OCI-M1 (cell line): Measurements from ENCODE around the gene TSPOAP1.
"Not testable (repeated sequence)": the region's sequence is repeated elsewhere in the genome, so short reads cannot be mapped to it uniquely, and the experiment has no call there.

ENCODE experiments used
- DNase-seq: peaks from one replicate; lab custom pipeline; 2025; lab: John Stamatoyannopoulos, UW

TSPOAP1 gene

DNA sequence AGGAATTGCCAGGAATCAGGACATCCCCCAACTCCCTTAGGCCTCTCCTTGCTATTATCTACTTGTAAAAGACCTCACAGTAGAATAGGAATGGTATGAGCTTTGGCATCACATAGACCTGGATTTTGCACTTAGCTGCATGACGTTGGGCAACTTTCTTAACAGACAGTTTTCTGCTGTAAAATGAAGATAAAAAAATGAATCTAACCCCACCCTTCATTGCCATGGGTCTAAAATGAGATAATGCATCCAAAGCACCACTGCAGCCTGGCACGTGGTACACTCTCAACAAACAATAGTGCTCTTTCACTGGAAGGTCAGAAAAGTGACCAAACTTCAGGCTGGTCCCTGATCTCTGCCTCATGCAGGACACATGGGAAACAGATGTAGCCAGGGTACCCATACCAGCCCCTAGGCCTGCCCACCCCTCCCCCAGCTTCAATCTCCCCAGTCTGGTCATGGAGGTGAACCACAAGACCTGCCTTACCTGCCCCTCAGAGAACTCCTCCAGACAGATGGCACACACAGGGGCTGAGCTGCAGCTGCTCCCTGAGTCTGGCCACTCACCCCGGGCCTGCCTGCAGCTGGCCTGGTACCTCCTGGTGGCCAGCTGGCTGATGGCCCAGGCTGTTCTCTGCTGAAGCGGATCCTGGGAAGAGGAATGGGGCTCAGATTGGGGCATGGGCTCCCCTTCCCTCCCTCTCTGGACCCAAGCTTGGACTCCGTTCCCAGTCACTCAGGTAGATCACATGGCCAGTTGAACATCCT, 31.9 kb upstream of the TSPOAP1 start:
- DNase-seq, result peak; percentile 56

DNA sequence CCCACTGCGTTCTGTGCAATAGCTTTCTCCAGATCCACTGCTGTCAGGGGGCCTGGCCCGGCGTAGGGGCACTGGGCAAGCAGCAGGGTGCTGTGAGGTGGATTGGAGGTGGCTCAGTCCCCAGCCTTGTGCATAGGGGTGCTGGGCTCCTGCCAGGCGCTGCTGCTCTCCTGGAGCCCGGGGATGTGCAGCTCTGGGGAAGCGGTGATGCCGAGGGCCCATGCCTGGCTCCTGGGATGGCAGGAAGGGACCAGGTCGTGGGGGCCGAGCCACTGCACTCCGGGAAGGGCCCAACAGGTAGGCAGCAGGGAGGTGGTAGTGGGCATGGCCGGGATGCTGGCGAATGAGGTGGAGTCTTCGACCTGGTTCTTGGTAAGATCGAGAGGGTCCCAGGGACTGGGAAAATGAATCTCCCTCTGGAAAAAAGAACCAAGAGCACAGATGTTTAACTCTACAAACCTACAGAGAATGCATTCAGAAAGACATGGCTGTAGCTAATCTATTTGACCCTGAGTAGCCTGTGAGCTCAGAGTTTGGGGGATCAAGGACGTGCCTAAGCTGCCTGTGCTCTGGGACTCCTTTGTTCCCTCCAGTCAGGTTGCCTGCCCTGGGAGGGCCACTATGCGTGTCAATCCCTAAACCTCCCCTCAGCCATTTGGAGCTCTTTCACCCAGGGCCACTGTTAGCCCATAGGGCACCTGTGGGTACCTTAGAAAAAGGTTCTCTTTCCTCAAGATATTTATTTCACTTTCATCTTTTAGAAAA, 30.0 kb upstream of the TSPOAP1 start:
- no peak for DNase-seq

DNA sequence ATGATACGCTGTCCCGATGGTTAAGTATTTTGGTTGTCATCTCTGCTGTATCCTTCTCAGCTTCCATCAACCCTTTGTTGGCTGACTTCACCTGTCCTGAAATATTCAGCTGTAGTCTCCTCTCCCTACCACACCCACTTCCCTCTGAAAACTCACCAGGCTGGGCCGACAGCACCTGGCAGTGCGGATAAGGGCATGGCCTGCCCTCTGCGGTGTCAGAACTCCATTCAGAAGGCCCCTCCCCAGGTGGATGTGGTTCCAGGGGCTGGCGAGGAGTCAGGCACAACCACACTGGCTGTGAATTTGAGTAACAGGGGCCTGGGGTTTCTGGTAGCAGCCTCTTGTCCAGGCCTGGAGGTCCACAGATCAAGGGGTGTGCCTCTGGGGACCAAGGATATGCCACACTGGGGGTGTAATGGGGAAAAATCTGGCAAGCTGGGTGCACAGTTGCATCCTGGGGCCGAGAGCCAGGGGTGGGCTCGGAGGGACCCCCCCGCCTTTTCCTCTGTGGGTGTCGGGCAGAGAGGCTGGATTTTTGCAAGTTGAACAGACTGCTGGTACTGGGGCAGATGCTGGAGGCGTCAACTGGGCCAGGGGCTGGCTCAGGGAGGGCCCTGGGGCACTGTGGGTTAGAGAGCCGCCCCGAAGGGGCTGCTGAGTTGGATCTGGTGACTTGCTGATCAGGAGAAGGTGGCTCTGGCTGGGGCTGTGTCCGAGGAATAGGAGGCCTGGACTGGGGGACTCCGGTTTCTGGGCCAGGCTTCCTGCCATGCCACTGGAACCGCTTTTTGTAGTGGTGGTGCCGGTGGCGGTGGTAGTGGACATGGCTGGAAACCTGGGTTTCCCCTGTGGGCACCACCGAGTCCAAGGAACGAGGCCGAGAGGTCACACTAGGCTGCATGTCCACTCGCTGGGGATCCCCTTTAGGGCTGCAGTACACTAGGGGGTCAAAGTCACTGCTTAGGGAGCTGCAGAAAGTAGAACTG, 29.0 kb upstream of the TSPOAP1 start:
- no peak for DNase-seq

DNA sequence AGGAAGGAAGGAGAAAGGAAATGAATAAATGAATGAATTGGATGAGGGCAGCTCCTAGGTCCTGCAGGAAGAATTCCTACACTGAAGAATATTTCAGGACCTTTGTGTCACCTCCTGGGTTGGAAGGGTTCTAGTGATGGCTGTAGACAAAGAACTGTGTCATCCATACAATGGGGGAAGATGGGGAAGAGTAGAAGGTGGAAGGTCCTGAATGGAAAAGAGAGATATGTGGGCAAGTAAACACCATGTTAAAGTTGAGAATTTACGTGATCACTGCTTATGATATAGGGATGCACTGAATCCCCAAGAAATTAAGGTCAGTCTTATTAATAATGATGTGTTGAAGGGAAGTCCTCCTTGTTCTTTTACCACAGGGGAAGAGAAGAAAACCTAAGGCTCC, 27.6 kb upstream of the TSPOAP1 start:
- no peak for DNase-seq

DNA sequence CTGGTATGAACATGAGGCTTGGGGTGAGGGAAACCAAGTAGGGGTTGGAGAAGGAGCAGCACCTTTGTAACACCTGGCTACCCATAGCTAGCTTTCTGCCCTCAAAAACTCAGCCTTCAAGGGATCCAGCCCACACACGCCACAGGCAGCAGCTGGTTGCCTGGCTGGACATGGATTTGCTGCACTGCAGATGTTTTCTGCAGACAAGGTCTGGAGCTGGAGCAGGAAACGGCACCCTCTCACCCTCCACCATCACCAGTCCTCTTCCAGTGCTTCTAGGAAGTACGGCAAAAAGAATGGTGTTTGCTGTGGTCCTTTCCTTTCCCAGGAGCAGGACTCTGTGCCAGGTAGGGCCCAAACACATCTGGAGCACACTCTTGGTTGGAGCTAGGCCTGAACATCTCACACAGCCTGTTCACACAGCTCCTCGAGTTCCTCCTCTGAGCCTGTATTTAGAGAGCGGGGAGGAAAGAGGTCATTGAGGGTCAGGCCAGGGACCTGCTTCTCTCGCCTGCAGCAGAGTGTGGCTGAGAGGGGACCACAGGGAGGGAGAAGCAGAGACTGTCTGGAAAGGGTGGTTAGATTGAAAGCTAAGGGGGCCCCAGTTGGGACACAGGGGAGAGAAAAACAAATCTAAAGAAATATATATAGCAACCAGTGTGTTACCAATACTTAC, 26.1 kb upstream of the TSPOAP1 start:
- no peak for DNase-seq

DNA sequence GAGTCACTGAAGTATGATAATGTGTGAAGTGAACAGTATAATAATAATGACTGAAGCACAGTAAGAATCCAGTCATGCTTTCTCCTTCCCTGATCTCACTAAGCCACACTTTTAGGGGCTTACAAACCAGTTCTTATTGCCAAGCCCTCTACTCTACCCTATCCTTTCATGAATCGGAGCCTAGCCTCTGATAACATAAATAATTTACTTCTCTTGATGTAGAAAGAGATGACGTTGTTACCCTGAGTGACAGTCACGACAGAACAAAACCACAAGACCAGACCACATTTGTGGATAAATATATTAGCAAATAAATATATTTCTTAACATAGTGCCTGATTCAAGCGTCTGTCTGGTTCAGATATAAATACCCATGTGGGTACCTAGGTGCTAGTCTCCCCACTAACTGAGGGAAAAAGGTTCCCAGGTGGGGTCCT, 24.8 kb upstream of the TSPOAP1 start:
- DNase-seq, result no peak

DNA sequence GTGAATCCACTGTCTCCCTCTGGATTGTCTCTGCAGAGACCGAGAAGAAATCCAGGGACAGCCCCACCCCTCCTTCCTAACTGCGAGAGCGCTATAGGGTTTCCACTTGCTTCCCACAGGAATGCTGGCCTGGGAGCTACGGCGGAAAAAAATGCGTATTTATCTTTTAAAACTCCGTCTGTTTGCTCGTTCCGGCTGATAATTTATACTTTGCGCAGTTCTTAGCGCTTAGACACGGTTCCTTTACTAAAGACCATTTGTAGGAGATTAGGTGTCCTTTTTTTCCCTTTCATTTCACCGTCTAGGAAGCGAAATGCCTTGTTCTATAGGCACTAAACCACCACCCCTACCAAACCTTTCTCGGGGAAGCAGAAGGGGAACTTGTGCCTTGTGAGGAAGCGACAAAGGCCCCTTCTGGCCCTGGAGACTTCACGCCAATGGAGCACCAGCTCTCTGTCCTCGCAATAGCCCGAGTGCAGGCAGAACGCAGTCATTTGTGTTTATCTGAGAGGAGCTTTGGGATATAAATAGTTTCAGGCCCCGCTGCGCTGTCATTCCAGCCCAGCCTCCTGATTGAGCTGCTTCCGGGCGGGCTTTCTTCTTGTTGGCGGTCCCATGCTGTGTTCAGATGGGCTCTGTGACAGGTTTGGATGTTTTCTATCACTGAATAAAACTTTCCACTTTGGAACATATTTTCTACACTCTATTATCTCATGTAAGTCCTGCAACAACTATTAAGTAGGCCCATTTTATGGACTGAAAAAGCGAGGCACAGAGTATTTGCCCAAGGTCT, 24.2 kb upstream of the TSPOAP1 start:
- peak; percentile 72 for DNase-seq

DNA sequence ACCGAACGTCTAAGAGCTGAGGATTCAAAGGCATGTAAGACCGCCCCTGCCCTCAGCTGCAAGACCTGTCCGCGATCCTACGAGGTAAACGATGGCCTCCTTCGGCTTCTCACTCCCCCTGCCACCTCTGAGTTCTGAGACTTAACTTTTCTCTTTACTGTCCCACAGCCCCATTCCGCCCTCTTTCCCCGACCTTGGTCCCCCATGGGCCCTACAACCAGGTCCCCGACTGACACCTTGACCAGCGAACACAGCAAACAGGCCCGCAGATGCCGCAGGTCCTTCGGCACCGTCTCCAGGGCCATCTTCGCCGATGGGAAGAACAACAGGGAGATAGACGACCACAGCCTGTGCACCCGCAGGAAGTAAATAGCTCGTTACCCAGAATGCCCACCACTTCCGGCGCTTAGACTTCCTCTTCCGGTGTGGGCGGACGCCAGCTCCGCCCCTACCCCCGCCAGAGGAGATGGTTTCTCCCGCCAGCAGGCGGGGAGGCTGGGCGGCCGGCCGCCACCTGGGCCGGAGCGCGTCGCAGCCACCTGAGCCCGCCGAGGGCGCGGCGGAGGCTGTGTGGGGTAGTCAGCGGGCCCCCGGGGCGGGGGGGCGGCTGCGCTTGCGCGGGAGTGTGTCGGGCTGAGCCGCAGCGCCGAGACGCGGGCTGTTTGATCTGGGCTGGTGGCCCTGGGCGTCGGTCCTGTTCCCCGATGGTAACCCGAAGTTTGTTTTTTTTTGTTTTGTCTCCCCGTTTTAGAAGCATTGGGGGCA, 23.4 kb upstream of the TSPOAP1 start, which contains the start of gene SUPT4H1:
Gene SUPT4H1, minus strand, starts transcription at position 371 of the 765 bp plus-strand sequence. Its CDS starts 66 bp downstream, at position 305.
- peak; percentile 96 for DNase-seq

DNA sequence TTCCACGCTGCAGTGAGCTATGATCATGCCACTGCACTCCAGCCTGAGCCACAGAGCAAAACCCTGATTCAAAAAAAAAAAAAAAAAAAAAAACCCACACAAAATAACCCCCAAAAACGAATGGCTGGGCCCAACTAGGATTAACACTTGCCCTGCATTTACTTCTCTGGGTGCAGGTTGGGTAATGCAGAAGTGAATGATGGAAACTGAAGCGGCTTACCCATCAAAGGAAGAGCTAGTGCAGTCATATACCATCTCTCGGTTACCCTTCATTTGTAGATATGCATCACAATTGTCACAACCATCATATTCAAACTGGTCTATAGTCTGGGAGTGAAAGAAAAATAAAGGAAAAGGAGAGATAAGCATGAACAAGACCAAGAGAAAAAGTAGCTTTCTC, 22.6 kb upstream of the TSPOAP1 start:
- no peak for DNase-seq

DNA sequence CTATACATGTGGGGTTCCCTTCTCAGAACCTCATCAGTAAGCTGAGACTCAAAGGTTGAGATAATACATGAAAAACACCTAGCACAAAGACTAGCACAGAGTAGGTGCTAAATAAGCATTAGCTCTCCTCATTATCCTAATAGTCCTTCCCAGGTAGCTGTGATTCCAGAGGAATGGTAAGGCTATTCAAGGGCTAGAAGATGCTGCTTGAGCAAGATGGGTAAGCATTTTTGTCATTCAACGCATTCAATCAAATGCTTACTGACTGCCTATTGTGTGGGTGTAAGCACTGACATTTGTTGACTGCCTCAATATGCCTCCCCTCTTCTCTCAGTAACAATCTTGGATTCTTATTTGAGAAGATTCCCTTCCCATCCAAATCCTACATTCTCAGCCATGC, 19.4 kb upstream of the TSPOAP1 start:
- no peak for DNase-seq

DNA sequence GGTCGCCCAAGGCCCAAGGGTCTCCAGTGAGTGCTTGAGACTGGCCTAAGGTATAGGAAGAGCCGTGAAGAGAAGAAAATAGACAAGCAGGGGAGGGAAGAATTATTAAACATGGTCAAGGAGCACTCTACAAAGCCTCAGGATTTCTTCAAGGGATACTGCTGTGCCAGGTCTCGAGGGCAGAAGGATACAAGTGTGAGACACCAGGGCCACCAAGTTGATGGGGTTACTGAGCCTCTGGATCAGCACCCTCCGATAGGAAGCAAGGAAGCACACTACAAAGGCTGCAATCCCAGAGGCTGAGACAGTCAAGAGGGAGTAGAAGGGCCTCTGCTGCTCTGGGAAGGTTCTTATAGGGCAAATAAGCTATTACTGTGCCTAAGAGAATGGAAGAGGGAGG, 16.9 kb upstream of the TSPOAP1 start:
- DNase-seq, result no peak

DNA sequence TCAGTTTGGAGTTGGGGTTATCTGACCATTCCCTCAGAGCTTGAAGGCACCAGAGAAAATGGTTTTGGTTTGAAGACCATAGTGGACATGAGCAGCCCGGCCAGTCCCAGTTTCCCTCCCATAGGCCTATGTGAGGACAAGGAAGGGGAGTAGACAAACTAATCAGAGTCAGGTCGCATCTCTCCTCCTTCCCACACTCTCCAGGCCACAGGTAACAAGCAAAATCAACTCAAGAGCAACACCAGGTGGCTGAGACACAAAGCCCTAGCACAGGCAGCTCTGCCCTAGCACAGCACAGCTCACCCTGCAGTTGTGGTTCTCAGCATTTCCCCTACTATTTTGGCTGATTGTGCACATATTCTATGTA, 16.2 kb upstream of the TSPOAP1 start:
- no peak for DNase-seq

DNA sequence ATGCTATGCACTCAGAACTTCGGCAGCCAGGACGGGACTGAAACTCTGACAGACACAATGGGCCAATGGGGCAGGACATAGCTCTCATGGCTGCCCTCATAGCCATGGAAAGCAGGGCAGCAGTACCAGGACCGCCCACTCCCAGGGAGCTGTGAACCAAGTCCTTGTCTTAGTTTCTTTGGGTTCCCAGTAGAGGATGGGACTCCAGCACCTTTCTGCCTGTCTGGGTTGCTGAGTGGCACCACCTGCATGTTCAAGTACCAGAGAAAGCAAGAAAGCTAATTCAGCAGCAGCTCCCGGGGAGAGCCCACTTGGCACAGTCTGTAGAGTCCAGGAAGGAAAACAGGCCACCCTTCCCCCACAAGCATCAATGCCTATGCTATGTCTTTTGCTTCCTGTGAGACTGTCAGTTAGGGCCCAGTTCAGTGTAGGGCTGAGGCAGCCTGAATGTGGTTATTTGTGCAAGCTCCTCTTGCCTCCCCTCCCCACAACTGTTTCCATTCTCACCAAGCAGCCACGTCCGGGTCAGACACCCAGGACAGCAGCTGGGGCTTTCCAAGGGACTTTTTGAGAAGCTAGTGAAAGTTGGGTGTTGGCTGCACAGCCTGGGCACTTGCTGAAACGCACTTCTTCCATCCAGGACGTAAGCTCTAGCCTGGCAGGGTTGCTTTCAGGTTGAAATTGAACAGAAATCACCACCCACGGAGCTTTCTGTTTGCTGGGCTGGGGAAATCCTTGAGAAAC, 15.6 kb upstream of the TSPOAP1 start:
- no peak for DNase-seq

DNA sequence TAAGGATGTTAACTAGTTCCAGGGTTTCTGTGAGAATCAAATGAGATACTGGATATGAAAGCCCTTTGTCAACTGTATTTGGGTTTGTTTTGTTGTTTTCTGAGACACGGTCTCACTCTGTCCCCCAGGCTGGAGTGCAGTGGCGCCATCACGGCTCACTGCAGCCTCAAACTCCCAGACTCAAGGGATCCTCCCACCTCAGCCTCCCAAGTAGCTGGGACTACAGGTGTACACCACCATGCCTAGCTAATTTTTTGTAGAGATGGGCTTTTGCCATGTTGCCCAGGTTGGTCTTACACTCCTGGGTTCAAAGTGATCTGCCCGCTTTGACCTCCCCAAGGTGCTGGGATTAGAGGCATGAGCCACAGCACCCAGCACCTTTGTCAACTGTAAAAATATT, 14.5 kb upstream of the TSPOAP1 start:
- no peak for DNase-seq

DNA sequence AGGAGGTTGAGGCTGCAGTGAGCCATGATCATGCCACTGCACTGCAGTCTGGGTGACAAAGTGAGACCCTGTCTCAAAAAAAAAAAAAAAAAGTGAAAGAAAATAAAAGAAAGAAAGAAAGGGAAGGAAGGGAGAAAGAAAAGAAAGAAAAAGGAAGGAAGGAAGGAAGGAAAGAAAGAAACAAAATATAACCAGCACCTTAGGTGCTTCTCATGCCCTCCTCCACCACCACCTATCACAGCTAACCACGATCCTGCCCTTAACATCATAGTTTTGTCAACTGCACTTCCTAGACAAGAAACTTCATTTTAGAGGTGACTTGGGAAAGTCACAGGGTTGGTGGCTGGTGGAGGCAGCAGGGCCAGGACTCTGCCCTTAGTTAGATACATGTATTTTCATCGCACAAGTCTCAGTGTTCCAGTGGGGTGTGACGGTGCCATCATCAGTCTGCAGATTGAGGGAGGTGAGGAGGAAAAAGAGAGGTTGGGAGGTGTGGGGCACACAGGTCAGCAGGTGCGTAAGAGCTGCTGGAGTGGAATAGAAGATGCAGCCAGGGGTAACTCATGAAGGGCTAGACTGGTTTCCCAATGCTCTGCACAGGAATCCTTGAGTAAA, 13.4 kb upstream of the TSPOAP1 start:
- DNase-seq, result no peak

DNA sequence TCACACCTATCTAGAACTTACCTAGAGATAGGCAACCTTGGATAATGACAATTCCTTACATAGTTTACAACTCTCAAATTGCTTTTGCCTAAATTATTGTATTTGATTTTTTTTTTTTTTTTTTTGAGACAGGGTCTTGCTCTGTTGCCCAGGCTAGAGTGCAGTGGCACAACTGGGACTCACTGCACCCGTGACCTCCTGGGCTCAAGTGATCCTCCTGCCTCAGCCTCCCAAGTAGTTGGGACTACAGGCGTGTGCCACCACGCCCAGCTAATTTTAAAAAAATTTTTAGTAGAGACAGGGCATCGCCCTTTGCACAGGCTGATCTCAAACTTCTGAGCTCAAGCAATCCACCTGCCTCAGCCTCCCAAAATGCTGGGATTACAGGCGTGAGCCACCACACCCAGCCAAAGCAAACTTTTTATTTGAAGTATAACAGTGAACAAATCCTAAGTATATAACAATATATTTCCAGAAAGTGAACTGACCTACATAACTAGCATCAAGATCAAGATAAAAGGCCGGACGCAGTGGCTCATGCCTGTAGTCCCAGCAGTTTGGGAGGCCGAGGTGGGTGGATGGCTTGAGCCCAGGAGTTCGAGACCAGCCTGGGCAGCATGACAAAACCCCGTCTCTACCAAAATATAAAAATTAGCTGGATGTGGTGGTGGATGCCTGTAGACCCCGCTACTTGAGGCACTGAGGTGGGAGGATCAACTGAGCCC, 12.7 kb upstream of the TSPOAP1 start:
- DNase-seq, result not testable (repeated sequence)

DNA sequence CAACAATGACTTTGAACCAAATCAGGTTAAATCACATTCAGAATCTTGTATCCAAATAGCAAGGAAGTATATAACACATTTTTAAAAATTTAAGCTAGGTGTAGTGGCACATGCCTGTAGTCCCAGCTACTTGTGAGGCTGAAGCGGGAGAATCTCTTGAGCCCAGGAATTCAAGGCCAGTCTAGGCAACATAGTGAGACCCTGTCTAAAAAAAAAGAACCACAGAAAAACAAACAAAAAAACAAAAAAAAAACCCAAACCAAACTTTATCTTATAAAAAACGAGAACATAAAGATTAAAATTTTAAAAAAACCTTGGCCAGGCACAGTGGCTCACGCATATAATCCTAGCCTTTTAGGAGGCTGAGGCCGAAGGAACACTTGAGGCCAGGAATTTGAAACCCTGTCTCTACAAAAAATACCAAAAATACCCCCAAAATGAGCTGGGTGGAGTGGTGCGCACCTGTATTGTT, 11.8 kb upstream of the TSPOAP1 start:
- DNase-seq, result no peak
